IPS DF 19.7 (cell line): ENCODE measurements around the gene SNX25.
"Not testable (repeated sequence)": the region's sequence is repeated elsewhere in the genome, so short reads cannot be mapped to it uniquely, and the experiment has no call there.

Experiments
- DNase-seq: peaks from one replicate; pipeline ENCODE4 v3.0.0-alpha.2; 2013; ENCODE audit warnings: low read depth, low spot score

SNX25 gene

GRCh38 chr4:185204238-185204910 is 5.0 kb upstream of the SNX25 start:
- no peak for DNase-seq

- not testable (repeated sequence) for DNase-seq
These were observed 4.3 kb upstream of the SNX25 start for GRCh38 chr4:185205073-185205472.

GRCh38 chr4:185205697-185206342 is 3.6 kb upstream of the SNX25 start:
- no peak for DNase-seq

- DNase-seq: no peak
These were observed 1.9 kb upstream of the SNX25 start for GRCh38 chr4:185207466-185207865.

GRCh38 chr4:185209852-185210101 is 379 bp downstream of the SNX25 start:
- DNase-seq: not testable (repeated sequence)

- DNase-seq: no peak
These were observed 944 bp downstream of the SNX25 start for GRCh38 chr4:185210102-185210981.

GRCh38 chr4:185211035-185211434 is 1.6 kb downstream of the SNX25 start:
- no peak for DNase-seq

- DNase-seq: no peak
These were observed 2.2 kb downstream of the SNX25 start for GRCh38 chr4:185211641-185212040.

GRCh38 chr4:185212581-185212980 is 3.2 kb downstream of the SNX25 start:
- DNase-seq: no peak

GRCh38 chr4:185213877-185214276 is 4.5 kb downstream of the SNX25 start:
- DNase-seq: no peak

GRCh38 chr4:185215261-185215660 is 5.9 kb downstream of the SNX25 start:
- DNase-seq: no peak

GRCh38 chr4:185217408-185217975 is 8.1 kb downstream of the SNX25 start:
- DNase-seq: no peak

- DNase-seq: no peak
These were observed 8.9 kb downstream of the SNX25 start for GRCh38 chr4:185218312-185218711.

GRCh38 chr4:185219551-185220344 is 10.3 kb downstream of the SNX25 start:
- DNase-seq: no peak

- no peak for DNase-seq
These were observed 12.1 kb downstream of the SNX25 start for GRCh38 chr4:185221491-185221890.

GRCh38 chr4:185221912-185222311 is 12.5 kb downstream of the SNX25 start:
- DNase-seq: no peak

- no peak for DNase-seq
These were observed 13.2 kb downstream of the SNX25 start for GRCh38 chr4:185222598-185222997.

- no peak for DNase-seq
These were observed 15.2 kb downstream of the SNX25 start for GRCh38 chr4:185224597-185224996.

- DNase-seq: no peak
These were observed 16.5 kb downstream of the SNX25 start for GRCh38 chr4:185225940-185226339.

- DNase-seq: no peak
These were observed 17.7 kb downstream of the SNX25 start for GRCh38 chr4:185227131-185227551.

- DNase-seq: no peak
These were observed 18.4 kb downstream of the SNX25 start for GRCh38 chr4:185227713-185228278.
